ENCODE results near the gene SLC35A1. TPM values are rescaled to one million over a fixed set of nuclear protein-coding genes. Genes with fewer than 3 reads are reported as not detected.

Gene SLC35A1
- total and polyA plus RNA-seq, 2 of the 8 experiments (the other 6 are each of a cell fraction or from before 2014, with no cell fraction given): 4.7 to 9.2 TPM

DNA sequence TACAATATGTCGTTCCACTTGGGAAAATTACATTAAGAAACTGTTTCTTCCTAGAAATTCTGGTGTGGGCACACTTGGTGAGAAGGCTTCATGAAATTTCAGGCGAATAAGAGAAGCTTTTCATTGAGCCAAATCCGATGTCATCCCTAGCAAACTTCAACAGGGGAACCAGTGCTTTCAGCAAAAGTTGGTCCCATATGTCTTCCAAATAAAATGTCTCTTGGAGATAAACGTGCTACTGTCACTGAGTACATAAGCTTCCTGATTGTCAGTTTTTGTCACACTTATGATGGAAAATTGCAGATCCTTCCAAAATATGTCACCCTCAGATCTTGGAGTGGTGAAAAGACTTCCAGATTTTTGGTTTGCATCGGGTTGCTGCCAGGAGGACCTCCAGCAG is 31.1 kb upstream of the SLC35A1 start:
- Histone ChIP-seq H2BK12ac (ENCODE audit: low read depth, low read length) (no peak overlapping the region), H3K14ac (ENCODE audit: insufficient read length) (no peak overlapping the region), H3K27me3 (replicated peaks in 1 of 4; ENCODE audit: control insufficient read depth in 3 of 4, extremely low read depth in 1 of 4, insufficient read depth in 3 of 4, low read length in 3 of 4) (no peaks in the 10 kb centered on the region), H4K20me1 (replicated peaks in 1 of 2; ENCODE audit: control insufficient read depth in 1 of 2, insufficient read depth in 2 of 2, low read length in 2 of 2) (no peaks in the 10 kb centered on the region), H3K4ac (replicated peaks; ENCODE audit: insufficient read length, low read depth, low read length) (no peak overlapping the region), H3K79me1 (ENCODE audit: low read depth, low read length) (no peaks in the 10 kb centered on the region), H4K91ac (replicated peaks; ENCODE audit: insufficient read length, low read length) (no peak overlapping the region), H2AFZ (ENCODE audit: low read length) (no peak overlapping the region), H3K9me3 (ENCODE audit: insufficient read depth in 2 of 2, low read depth in 1 of 2, low read length in 1 of 2) (no peaks in the 10 kb centered on the region), H2AK5ac (ENCODE audit: low read depth, low read length) (no peak overlapping the region), H4K5ac (ENCODE audit: insufficient read length, low read depth, low read length) (no peak overlapping the region), H3K4me2 (ENCODE audit: insufficient read depth in 1 of 2, low read depth in 2 of 2, low read length in 2 of 2) (no peak overlapping the region), H4K8ac (ENCODE audit: extremely low read depth, insufficient read depth, low read length) (no peak overlapping the region), H3K18ac (ENCODE audit: extremely low read depth, low read length) (no peak overlapping the region), H3K4me1 (replicated peaks in 1 of 4; ENCODE audit: control insufficient read depth in 3 of 4, insufficient read depth in 4 of 4, low read length in 3 of 4) (peaks cover 0 to 5% (median 0%) of the 10 kb centered on the region in 4 experiments; a peak in 3 of 7 replicates), H2BK20ac (ENCODE audit: low read length) (no peak overlapping the region), H3K27ac (ENCODE audit: low read depth, low read length) (no peak overlapping the region), H3K79me2 (ENCODE audit: control insufficient read depth in 1 of 2, insufficient read depth in 2 of 2, low read length in 2 of 2) (no peaks in the 10 kb centered on the region), H2BK120ac (replicated peaks; ENCODE audit: low read depth, low read length) (no peak overlapping the region), H2BK15ac (ENCODE audit: low read length) (no peak overlapping the region), H3K23me2 (ENCODE audit: low read depth, low read length) (no peaks in the 10 kb centered on the region), H3K4me3 (ENCODE audit: extremely low read depth in 1 of 4, insufficient read depth in 2 of 4, low read depth in 3 of 4, low read length in 4 of 4) (no peak overlapping the region), H3K56ac (replicated peaks; ENCODE audit: insufficient read length, low read depth, low read length) (no peak overlapping the region), H3K9ac (replicated peaks in 1 of 4; ENCODE audit: extremely low read depth in 1 of 4, low read depth in 3 of 4, low read length in 3 of 4) (no peak overlapping the region), H3K23ac (ENCODE audit: insufficient read length) (no peak overlapping the region), H3K36me3 (ENCODE audit: control insufficient read depth in 2 of 4, insufficient read depth in 4 of 4, low read length in 3 of 4) (no peaks in the 10 kb centered on the region), H2BK5ac (ENCODE audit: low read depth, low read length) (no peak overlapping the region)
- ChIA-PET CTCF (ENCODE audit: partially characterized antibody) (interaction anchor here (0.9 kb wide), 1 partner anchor 9 kb away, joined by 3 read pairs; no protein-coding TSS in a partner anchor), POLR2A (ENCODE audit: partially characterized antibody) (interaction anchor here (1.1 kb wide), 1 partner anchor 33 kb away, joined by 3 read pairs; no protein-coding TSS in a partner anchor)
- DNase-seq (ENCODE audit: low read depth in 1 of 2, low spot score in 2 of 2) (no peak), FAIRE-seq (no peak)
- no peak for TF ChIP-seq MAFK (IDR thresholded peaks at IDR 0.05; ENCODE audit: low read depth, low read length)
- TF ChIP-seq RNF2 (IDR thresholded peaks at IDR 0.05; ENCODE audit: borderline replicate concordance, low read depth, low read length, missing control alignments, poor library complexity, severe bottlenecking): no peak
- TF ChIP-seq CHD1 (IDR thresholded peaks at IDR 0.05; ENCODE audit: low read depth, low read length): no peak
- WGBS, 2 experiments (ENCODE audit: extremely low coverage in 1 of 2, insufficient coverage in 1 of 2, insufficient read length in 1 of 2, insufficient replicate concordance in 2 of 2, low coverage in 1 of 2, low lambda C conversion rate in 2 of 2, missing lambda C conversion rate in 1 of 2): 96% methylated on average over 5 of the region's 5 CpGs; no CpG with 5 or more reads in 1 of the 2 experiments

Data from H1 (cell line).